IPS DF 4.7 (cell line): ENCODE measurements around the gene DNAH8.

Source experiments
- DNase-seq: peaks from one replicate; pipeline ENCODE4 v3.0.0-alpha.2; 2013; ENCODE audit warnings: low spot score; ENCODE audit errors: extremely low read depth

Gene DNAH8, protein sequence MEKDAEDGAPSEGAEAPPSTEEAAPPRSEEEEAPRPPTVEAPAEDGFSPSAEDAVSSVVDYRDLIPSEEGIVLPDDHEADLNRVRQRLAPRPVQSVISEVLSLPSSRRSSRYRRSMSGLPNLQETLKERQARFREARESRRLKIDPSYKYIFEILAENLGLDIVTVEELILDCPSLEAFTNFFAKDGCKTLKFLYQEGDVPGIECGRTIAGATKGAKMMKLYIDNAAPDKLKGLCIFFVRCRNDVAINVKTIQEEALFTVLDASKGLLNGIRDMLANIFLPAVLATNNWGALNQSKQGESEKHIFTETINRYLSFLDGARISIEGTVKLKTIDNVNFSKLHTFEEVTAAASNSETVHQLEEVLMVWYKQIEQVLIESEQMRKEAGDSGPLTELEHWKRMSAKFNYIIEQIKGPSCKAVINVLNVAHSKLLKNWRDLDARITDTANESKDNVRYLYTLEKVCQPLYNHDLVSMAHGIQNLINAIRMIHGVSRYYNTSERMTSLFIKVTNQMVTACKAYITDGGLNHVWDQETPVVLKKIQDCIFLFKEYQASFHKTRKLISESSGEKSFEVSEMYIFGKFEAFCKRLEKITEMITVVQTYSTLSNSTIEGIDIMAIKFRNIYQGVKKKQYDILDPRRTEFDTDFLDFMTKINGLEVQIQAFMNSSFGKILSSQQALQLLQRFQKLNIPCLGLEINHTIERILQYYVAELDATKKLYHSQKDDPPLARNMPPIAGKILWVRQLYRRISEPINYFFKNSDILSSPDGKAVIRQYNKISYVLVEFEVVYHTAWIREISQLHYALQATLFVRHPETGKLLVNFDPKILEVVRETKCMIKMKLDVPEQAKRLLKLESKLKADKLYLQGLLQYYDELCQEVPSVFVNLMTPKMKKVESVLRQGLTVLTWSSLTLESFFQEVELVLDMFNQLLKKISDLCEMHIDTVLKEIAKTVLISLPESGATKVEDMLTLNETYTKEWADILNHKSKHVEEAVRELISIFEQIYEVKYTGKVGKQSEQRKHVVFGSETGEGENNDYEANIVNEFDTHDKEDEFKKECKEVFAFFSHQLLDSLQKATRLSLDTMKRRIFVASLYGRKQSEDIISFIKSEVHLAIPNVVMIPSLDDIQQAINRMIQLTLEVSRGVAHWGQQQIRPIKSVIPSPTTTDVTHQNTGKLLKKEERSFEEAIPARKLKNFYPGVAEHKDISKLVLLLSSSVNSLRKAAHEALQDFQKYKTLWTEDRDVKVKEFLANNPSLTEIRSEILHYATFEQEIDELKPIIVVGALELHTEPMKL (N-terminal part only)

DNA sequence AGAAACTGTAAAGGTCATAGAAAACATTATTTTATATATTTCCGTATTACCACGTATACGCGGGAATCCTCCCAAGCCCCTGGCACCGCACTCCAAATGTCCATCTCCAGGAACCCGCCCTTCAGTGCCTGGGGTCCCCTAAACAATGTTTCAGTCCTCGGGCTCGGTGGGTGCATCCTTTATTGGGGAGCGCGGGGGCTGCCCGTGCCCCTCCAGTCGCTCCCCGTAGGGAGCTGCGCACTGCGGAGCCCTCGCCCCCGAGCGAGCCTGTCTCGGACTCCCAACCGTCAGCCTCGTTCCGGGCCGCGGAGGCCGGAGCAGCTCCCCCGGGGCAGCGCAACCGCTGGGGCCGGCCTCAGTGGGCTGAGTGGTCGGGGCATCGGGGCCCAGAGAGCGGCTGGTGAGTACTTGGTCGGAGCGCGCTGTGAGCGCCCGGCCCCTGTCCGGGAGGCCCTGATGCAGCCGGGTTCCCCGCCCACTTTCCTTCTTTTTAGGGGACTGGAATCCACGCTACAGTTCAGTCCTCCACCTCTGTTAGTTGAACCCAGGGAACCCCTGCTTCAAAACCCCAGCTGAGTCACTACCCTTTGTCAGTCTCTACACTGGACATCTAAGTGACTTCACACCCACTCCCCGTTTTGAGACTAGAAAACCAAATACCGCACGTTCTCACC, at the start of gene DNAH8:
Gene DNAH8, plus strand, starts transcription at position 296 of the 674 bp plus-strand sequence. CDS start 7,499 bp downstream, outside the sequence.
- DNase-seq: no peak

DNA sequence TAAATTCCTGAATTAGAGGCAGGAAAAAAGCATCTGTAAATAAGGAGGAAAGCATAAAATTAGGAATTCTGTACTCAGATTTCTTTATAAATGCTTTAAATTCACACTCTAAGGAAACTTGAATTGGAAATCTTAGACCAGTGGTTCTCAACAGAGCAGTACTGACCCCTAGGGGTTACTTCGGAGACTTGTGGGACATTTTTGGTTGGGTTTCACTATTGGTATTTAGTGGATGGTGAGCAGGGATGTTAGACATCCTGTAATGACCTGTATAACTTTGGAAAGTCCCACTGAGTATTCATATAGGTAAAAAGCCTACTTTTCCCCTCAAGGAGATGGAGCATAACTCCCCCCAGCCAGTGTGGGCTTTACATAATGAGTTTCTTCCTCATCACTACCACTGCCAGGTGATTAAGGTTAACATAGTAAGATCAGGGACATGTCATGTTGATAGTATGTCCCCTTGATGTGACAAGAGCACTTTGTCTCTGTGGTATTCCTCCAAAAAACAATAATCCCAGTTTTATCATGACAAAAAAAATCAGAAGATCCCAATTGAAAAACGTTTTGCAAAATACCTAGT, 43.1 kb upstream of the DNAH8 start:
- peak; percentile 49 for DNase-seq

DNA sequence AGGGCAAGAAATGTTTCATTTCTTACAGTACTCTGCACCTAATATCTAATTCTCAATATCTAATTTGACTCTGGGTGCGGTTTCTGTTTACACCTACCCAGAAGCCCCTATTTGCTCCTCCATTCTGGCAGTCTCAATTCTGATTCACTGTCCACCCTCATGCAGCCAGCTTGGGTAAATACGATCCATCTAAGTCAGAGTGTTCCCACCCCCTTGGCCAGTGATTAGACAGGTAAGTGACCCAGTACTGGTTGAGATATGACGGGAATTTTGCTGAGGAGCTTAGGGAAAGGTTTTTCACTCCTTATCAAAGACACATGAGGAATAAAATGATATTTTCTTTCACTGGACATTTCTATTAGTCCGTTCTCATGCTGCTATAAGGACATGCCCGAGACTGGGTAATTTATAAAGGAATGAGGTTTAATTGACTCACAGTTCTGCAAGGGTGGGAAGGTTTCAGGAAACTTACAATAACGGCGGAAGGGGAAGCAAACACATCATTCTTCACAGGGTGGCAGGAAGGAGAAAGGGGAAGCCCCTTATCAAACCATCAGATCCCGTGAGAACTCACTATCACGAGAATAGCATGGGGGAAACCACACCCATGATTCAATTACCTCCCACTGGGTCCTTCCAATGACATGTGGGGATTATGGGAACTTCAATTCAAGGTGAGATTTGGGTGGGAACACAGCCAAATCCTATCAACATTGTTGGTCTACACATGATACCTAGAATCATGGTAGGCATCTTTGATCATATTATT, 41.5 kb upstream of the DNAH8 start:
- no peak for DNase-seq

DNA sequence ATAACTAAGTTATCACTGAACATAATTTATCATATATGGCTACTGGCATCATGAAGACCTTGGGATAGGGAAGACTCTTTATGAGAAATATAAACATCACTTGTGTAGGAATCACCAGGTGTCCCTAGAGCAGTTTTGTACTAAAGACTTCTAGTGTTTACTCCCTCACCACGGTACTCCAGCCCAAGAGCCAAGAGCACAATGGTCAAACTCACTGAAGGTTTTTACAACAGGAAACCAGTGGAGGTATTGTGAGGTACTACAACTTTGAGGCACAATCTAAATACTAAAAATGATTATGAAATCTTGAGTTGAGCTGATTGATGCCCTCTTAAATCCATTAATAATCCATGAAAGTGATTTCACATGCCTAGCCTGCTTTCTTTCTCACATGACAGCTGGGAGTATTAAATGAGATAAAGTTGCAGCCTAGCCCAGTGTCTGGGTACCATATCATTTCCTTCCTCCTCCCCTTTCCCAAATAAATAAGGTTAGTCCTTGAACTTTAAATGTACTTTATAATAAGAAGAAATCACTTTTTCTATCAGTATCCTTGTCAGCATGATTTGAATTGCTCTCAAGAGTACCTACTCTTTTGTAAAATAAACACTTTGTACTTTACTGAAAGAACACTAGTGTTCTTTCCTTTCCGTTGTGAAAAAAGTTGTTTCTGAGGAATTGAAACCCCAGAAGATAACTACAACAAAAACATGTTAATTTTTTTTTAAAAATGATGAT, 38.7 kb upstream of the DNAH8 start:
- DNase-seq: no peak

DNA sequence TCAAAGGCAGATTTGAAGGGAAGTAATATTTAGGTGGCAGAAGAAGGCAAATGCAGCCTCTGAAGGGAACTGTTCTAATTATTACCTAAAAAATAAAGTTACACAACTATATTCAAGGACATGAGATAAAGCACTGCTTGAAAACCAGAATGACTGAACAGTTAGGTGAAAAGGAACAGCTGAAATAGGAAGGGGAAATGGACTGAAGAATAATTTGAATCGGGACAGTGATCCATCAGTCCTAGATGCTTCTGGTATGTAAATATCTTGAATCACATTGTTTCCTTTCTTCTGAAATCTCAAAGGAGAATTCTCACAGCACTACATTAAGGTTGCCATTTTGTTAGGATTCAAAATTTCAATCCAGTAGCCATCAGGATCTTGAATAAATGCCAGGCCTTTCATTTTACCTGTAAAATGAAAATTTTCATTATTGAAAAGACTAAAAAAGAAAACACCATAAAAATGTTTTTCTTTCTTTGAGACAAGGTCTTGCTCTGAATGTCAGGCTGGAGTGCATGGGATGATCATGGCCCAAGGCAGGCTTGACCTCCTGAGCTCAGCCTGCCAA, 38.1 kb upstream of the DNAH8 start:
- no peak for DNase-seq

DNA sequence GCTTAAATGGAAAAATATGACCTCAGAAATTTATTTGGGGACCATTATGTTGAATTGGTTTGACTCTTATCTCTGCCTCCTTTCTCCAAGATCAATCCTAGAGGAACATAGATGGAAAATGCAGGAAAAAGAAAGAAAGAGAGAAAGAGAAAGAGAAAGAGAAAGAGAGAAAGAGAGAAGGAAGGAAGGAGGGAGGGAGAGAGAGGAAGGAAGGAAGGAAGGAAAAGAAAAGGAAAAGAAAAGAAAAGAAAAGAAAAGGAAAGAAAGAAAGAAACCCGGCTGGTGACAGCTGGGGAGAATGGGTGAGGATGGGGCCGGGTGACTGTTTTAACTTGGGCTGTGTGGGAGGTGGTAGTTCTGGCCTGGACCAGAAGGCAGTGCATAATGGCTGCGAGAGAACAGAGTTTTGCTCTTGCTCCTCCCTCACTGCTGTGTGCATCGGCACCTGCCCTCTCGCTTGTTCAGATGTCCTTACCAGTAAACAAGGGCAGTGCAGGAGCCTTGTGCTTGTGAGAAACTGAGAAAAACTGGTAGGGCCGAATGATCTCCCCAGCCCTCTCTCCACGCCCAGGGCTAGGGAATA, 36.8 kb upstream of the DNAH8 start:
- no peak for DNase-seq

DNA sequence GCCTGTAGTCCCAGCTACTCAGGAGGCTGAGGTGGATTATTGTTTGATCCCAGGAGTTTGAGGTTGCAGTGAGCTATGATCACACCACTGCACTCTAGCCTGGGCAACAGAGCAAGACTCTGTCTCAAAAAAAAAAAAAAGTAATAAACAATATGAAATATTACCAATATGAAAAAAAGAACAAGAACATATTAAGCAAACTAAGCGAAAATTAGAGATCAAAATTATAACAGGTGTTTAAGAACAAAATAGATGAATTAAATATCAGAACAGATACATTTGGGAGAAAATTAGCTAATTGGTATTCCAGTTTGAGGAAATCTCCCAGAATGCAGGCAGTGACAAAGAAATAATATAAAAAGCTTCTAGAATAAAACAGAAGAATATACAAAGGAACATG, 35.4 kb upstream of the DNAH8 start:
- no peak for DNase-seq

DNA sequence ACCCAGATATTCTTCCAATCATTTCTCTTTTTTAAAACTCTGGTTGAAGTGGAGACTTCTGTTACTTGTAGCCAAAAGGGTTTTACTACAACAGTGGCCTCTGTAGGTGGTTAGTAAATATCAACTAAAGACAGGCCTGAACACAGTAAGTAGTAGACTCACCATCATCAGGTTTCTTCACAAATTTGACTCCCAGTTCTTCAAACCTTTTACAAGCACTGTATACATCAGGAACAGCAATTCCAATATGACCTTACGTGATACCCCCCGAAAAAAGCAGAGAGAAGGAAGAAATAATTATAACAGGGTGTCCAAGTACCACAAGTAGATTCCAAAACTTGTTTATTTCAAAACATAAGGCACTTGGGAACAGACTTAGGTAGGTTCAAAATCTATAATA, 33.3 kb upstream of the DNAH8 start:
- DNase-seq: no peak

DNA sequence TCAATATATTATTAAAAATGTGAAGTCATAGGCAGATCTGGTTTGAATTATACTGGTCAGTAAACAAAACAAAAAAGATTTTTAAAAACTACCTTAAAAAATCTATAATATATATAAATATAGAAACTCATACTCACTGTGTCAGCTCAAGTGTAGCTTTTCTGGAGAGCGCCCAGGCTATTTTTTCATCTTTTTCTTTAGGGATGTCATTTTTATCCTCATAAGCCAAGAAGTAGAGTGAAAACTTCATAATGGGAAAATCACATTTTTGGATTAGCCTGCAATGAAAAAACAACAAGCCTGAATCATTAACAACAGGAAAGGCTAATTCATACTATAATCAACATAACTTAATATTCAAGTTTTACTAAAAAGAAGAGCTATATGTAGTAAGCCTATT, 30.9 kb upstream of the DNAH8 start:
- no peak for DNase-seq

DNA sequence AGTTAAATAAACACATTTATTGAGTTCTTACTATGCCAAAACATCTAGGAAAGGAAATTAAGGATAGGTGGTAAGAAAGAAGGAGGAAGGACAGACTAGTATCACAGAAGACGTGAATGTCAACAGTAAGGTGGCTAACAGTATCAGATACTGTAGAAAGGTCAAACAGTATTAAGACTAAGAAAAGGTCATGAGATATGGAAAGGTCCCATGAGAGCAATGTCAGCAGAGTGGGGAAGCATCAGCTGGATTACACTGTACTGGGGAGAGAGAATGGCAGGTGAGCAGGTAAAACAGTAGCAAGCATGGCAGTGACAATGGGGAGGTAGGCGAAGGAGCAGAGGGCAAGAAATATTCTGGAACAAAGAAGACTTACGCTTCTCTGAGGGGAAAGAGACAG, 30.2 kb upstream of the DNAH8 start:
- DNase-seq: no peak

DNA sequence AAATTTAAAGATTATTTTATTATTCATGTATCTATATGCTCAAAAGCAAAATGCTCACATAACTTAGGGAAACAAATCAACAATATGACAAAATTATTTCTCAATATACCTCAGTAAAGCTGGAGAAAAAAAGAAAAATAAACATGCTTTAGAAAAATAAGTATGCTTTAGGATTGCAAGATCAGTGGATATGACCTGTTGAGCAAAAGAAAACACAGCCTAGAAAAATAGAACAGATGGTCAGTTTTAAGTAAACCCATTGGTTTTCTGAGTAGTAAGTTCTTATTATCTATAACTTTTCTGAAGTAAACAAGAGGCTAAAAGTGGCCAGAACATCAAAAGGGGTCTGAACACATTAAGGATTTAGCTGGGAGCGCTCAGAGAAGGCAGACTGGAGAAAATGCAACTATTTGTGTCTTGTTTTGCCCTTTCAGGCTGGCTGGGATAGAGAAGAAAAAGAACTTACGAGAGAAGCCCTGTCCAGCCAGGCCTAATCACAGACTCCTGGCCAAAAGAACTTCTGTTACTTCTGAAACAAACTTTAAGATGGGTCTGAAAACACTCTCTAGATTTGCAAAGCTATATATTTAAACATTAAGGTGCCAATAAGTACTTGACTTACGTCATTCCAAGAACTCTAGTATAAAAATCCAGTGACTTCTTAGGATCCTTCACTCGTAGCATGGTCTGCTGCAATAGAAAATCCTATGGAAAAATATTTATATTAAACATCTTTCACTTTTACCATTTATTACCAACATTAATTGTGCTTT, 28.7 kb upstream of the DNAH8 start:
- DNase-seq: no peak

DNA sequence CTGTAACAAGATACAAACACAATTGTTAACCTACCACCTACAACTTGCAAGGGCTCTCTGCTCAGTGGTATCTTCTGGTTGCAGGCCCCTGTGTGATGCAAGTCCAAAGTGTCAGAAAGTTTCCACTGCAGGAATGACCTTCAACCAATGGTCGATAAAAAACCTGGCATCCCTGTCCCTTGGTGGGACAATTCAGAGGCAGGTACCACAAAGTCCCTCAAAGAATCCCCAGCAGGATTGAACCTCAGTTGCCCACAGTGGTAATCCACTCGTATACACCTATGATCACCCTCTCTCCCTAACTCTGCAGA, 28.1 kb upstream of the DNAH8 start:
- DNase-seq: no peak

DNA sequence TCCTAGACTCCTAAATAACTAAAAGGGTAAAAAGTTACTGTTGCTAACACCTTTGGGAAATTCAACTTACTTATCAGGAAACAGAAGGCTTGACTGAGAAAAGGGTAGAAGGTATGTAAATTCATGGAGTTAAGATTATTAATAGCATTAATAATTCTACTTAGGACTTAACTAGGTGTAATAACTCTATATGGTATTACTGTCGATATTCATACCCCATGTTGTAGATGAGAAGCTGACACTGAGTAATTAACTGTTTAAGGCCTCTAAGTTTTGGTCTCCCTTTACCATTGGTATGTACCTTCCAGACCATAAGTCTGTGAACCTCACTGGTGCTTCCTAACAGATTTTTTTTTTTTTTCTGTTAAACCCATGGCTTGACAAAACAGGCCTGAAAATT, 27.6 kb upstream of the DNAH8 start:
- no peak for DNase-seq

DNA sequence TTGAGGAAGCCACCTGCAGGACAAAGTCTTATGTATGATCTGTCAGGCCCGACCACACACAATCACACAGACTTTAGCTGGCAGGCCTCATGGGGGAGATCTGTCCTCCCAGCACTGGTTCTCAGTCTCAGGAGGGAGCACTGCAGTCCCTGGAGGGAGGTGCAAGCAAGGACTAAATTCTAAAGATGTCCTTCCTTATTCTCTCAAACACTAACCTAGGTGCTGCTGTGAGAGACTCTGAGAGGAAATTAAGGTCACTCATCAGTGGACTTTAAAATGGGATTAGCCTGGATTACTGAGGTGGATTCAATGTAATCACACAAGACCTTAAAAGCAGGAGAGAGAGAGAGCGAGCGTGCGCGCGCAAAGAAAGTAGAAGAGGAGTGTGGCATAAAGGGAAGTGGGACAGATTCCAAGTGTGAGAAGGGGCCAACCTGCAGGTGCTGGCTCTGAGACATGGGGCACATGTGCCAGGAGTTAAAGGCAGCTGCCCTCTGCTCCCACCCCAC, 26.5 kb upstream of the DNAH8 start:
- DNase-seq: no peak

DNA sequence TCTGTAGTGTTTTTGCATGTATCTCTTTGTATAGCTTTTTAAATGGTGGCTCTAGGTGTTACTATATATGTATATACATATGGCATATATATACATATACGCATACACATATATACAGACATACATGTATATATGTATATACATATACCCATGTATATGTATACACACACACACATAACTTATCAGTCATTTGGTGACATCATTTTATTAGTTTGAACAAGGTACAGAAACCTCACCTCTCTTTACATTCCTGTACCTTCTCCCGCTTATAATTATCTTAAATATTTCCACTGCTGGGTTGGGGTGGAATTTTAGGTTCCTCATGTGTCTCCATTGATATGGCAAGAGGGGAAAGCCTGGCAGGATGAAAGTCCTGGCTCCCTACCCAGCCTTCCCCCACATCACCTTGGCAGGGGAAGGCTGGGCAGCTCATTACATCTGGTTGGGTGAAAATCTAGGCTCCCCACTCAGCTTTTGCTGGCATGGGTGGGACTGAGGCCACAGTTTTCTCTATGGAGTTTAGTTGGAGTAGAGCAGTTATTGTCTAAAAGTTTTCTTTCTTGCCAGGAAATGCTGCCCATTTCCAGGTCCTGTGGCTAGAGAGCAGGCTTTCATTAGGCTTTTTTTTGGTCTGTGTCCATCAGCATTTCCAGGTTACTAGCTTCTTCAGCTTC, 19.7 kb upstream of the DNAH8 start:
- no peak for DNase-seq

DNA sequence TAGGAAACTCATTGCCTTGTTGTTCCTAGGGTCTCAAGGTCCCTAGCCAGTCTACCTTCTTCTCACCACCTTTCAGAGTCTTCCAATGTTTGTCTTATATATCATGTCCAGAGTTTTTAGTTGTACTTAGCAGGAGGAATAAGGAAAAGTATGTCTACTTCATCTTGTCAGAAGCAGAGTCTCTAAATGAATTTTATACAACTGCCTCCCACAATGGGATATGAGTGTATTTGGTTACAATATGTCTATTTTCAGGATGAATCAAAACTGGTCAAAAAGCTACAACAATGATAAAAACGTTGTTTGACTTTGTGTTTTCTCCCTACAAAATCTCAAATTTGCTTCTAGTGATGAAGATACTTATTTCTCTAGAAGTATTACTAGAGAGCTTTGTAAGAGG, 19.2 kb upstream of the DNAH8 start:
- no peak for DNase-seq

DNA sequence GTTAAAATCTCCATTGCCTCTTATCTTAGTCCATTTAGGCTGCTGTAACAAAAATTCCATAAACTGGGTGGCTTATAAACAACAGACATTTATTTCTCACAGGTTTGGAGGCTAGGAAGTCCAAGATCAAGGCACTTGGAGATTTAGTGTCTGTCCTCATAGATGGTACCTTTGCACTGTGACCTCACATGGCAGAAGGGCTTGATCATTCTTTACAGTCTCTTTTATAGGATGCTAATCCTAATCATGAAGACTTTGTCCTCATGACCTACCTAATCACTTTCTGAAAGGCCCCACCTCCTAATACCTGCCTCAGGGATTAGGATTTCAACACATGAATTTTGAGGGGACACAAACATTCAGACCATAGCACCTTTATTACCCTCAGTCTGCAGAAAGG, 18.8 kb upstream of the DNAH8 start:
- DNase-seq: no peak
